ENCODE measurements around the gene NCKAP5L. TPM values are rescaled to one million over a fixed set of nuclear protein-coding genes. Genes with fewer than 3 reads are reported as not detected.

NCKAP5L gene
- total and polyA plus RNA-seq, 2 experiments from 2014 or later = 10.2 to 37.0 TPM

GRCh38 chr12:49821373-49822287 lies 6.6 kb downstream of the NCKAP5L start:
- H3K79me2 ChIP-seq (replicated peaks; ENCODE audit: insufficient read depth) = peaks cover 76% of the 10 kb centered on the region
- H3K4me3 Mint-ChIP-seq = no peak overlapping the region

More at GRCh38 chr12:49821373-49822287, 6.6 kb downstream of the NCKAP5L start:
- Mint-ChIP-seq H3K9me3 (no peaks in the 10 kb centered on the region), H3K36me3 (ENCODE audit: low read depth) (peaks cover 7% of the 10 kb centered on the region), H3K4me1 (peaks cover 53% of the 10 kb centered on the region), H3K27ac (peak overlapping the region; percentile 80; the same call in 1 of the 2 replicates), H3K27me3 (ENCODE audit: insufficient read depth, low read depth, poor library complexity) (peaks cover 7% of the 10 kb centered on the region)
- no peak overlapping the region for H2AFZ ChIP-seq
- ATAC-seq (no peak; the same call in 2 of the 3 replicates), DNase-seq (ENCODE audit: low spot score) (no peak)
- no peaks in the 10 kb centered on the region for H3K9me2 ChIP-seq (ENCODE audit: insufficient read depth)
- H3K27ac ChIP-seq (ENCODE audit: low read depth) = no peak overlapping the region
- H3K4me3 ChIP-seq = no peak overlapping the region
- H4K20me1 ChIP-seq (replicated peaks; ENCODE audit: insufficient read depth) = peaks cover 13% of the 10 kb centered on the region
- no peaks in the 10 kb centered on the region for H3F3A ChIP-seq (replicated peaks; ENCODE audit: low read depth)
- H3K27me3 ChIP-seq (ENCODE audit: insufficient read depth) = no peaks in the 10 kb centered on the region
- no peaks in the 10 kb centered on the region for H3K36me3 ChIP-seq (ENCODE audit: insufficient read depth)
- peak overlapping the region; percentile 32; the same call in 1 of the 2 replicates for H3K4me2 ChIP-seq
- TF ChIP-seq REST (IDR thresholded peaks at IDR 0.05; ENCODE audit: unreplicated experiment) (no peak), ZNF331 (CRISPR knock-in tag; IDR thresholded peaks at IDR 0.05; ENCODE audit: low read depth) (no peak), CREB1 (CRISPR knock-in tag; IDR thresholded peaks at IDR 0.05; ENCODE audit: low read depth) (no peak), NANOG (IDR thresholded peaks at IDR 0.05; ENCODE audit: borderline replicate concordance) (no peak), EZH2phosphoT487 (IDR thresholded peaks at IDR 0.05; ENCODE audit: unreplicated experiment) (no peak), EZH2 (IDR thresholded peaks at IDR 0.05; ENCODE audit: low read depth, unreplicated experiment) (no peak), ZNF114 (CRISPR knock-in tag; IDR thresholded peaks at IDR 0.05) (no peak), JUNB (IDR thresholded peaks at IDR 0.05; ENCODE audit: unreplicated experiment) (no peak), STAT1 (IDR thresholded peaks at IDR 0.05; ENCODE audit: unreplicated experiment) (no peak), POLR2AphosphoS5 (IDR thresholded peaks at IDR 0.05; ENCODE audit: low read depth) (no peak)
- TF ChIP-seq, protein P1, sequence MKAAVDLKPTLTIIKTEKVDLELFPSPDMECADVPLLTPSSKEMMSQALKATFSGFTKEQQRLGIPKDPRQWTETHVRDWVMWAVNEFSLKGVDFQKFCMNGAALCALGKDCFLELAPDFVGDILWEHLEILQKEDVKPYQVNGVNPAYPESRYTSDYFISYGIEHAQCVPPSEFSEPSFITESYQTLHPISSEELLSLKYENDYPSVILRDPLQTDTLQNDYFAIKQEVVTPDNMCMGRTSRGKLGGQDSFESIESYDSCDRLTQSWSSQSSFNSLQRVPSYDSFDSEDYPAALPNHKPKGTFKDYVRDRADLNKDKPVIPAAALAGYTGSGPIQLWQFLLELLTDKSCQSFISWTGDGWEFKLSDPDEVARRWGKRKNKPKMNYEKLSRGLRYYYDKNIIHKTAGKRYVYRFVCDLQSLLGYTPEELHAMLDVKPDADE (IDR thresholded peaks at IDR 0.05) = no peak
- TF ChIP-seq, protein P2, sequence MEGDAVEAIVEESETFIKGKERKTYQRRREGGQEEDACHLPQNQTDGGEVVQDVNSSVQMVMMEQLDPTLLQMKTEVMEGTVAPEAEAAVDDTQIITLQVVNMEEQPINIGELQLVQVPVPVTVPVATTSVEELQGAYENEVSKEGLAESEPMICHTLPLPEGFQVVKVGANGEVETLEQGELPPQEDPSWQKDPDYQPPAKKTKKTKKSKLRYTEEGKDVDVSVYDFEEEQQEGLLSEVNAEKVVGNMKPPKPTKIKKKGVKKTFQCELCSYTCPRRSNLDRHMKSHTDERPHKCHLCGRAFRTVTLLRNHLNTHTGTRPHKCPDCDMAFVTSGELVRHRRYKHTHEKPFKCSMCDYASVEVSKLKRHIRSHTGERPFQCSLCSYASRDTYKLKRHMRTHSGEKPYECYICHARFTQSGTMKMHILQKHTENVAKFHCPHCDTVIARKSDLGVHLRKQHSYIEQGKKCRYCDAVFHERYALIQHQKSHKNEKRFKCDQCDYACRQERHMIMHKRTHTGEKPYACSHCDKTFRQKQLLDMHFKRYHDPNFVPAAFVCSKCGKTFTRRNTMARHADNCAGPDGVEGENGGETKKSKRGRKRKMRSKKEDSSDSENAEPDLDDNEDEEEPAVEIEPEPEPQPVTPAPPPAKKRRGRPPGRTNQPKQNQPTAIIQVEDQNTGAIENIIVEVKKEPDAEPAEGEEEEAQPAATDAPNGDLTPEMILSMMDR (conservative IDR thresholded peaks at IDR 0.05; ENCODE audit: low read depth in 2 of 2) = no peak
- TF ChIP-seq, protein P3, sequence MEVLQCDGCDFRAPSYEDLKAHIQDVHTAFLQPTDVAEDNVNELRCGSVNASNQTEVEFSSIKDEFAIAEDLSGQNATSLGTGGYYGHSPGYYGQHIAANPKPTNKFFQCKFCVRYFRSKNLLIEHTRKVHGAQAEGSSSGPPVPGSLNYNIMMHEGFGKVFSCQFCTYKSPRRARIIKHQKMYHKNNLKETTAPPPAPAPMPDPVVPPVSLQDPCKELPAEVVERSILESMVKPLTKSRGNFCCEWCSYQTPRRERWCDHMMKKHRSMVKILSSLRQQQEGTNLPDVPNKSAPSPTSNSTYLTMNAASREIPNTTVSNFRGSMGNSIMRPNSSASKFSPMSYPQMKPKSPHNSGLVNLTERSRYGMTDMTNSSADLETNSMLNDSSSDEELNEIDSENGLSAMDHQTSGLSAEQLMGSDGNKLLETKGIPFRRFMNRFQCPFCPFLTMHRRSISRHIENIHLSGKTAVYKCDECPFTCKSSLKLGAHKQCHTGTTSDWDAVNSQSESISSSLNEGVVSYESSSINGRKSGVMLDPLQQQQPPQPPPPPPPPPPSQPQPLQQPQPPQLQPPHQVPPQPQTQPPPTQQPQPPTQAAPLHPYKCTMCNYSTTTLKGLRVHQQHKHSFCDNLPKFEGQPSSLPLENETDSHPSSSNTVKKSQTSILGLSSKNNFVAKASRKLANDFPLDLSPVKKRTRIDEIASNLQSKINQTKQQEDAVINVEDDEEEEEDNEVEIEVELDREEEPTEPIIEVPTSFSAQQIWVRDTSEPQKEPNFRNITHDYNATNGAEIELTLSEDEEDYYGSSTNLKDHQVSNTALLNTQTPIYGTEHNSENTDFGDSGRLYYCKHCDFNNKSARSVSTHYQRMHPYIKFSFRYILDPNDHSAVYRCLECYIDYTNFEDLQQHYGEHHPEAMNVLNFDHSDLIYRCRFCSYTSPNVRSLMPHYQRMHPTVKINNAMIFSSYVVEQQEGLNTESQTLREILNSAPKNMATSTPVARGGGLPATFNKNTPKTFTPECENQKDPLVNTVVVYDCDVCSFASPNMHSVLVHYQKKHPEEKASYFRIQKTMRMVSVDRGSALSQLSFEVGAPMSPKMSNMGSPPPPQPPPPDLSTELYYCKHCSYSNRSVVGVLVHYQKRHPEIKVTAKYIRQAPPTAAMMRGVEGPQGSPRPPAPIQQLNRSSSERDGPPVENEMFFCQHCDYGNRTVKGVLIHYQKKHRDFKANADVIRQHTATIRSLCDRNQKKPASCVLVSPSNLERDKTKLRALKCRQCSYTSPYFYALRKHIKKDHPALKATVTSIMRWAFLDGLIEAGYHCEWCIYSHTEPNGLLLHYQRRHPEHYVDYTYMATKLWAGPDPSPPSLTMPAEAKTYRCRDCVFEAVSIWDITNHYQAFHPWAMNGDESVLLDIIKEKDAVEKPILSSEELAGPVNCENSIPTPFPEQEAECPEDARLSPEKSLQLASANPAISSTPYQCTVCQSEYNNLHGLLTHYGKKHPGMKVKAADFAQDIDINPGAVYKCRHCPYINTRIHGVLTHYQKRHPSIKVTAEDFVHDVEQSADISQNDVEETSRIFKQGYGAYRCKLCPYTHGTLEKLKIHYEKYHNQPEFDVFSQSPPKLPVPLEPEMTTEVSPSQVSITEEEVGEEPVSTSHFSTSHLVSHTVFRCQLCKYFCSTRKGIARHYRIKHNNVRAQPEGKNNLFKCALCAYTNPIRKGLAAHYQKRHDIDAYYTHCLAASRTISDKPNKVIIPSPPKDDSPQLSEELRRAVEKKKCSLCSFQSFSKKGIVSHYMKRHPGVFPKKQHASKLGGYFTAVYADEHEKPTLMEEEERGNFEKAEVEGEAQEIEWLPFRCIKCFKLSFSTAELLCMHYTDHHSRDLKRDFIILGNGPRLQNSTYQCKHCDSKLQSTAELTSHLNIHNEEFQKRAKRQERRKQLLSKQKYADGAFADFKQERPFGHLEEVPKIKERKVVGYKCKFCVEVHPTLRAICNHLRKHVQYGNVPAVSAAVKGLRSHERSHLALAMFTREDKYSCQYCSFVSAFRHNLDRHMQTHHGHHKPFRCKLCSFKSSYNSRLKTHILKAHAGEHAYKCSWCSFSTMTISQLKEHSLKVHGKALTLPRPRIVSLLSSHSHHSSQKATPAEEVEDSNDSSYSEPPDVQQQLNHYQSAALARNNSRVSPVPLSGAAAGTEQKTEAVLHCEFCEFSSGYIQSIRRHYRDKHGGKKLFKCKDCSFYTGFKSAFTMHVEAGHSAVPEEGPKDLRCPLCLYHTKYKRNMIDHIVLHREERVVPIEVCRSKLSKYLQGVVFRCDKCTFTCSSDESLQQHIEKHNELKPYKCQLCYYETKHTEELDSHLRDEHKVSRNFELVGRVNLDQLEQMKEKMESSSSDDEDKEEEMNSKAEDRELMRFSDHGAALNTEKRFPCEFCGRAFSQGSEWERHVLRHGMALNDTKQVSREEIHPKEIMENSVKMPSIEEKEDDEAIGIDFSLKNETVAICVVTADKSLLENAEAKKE (CRISPR knock-in tag; IDR thresholded peaks at IDR 0.05) = no peak
- H3K4me1 ChIP-seq (ENCODE audit: insufficient read depth) = peaks cover 36% of the 10 kb centered on the region

Data from GM23338 (cell line).